ENCODE results near the gene MAPRE2.

MAPRE2 gene

DNA sequence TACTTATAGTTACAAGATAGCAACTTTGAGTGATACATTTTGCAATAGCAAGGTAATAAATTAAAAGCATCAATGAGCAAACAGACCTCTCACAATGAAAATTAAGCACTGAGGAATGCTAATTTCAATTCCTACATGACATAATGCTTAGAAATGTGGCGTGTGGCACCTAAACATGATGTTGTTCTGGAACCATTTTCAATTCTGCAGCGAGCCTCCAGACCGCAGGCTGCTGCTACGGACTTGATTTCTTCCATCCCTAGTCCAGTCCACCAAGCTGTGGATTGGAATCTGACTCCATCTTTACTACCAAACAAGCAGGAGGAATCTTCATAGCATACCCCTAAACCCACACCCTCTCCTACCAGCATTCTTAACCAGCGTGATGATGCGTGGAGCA lies 140.9 kb downstream of the MAPRE2 start:
- DNase-seq (no peak), ATAC-seq (no peak)
- H3K27me3 Mint-ChIP-seq, result no peaks in the 10 kb centered on the region
- H3K36me3 Mint-ChIP-seq (ENCODE audit: low read depth), result no peaks in the 10 kb centered on the region
- H3K4me1 Mint-ChIP-seq, result no peaks in the 10 kb centered on the region
- H3K27ac Mint-ChIP-seq, result no peak overlapping the region
- H3K4me3 Mint-ChIP-seq, result no peak overlapping the region
- no peaks in the 10 kb centered on the region for H3K9me3 Mint-ChIP-seq

DNA sequence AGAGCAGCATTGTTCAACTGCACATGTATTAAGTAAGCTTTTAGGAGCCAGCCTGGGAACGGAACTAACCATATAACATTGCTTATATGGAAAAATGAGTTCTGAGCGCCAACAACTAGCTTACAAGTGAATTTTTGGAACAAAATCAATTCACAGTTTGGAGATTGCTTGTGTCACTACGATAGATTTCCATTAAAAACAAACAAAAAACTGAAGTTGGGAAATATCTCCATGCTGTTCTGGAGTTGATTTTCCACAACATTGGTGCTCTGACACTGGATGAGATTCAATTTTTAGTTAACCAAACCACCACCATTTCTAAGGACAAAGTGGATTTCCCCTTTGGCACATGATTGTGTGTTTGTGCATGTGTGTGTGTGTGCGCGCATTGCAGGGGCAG lies 142.7 kb downstream of the MAPRE2 start:
- no peak overlapping the region for H3K27ac Mint-ChIP-seq
- no peaks in the 10 kb centered on the region for H3K27me3 Mint-ChIP-seq
- no peaks in the 10 kb centered on the region for H3K4me1 Mint-ChIP-seq
- H3K36me3 Mint-ChIP-seq (ENCODE audit: low read depth), result no peaks in the 10 kb centered on the region
- DNase-seq, result no peak
- no peaks in the 10 kb centered on the region for H3K9me3 Mint-ChIP-seq
- H3K4me3 Mint-ChIP-seq, result no peak overlapping the region
- no peak for ATAC-seq

DNA sequence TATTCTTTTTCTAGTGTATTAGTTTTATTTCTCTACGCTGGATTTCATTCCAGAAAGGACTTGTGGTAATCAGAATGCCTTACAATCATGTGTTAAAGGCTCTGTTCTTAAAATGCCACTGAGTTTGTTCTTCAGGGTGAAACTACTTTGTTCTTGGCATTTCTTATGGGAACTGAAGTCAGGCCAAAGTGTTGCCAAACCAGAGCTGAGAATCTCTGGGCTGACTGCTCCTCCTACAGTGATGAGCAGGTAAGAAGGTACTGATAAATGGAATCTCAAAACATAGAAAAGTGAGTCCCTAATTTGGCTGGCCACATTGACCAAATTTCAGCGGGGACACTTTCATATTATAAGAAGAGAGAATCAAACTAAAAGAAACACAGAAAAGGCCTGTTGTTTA lies 144.6 kb downstream of the MAPRE2 start:
- Mint-ChIP-seq H3K4me1 (no peaks in the 10 kb centered on the region), H3K27me3 (no peaks in the 10 kb centered on the region), H3K9me3 (no peaks in the 10 kb centered on the region), H3K27ac (no peak overlapping the region), H3K36me3 (ENCODE audit: low read depth) (no peaks in the 10 kb centered on the region), H3K4me3 (no peak overlapping the region)
- ATAC-seq (no peak), DNase-seq (no peak)

DNA sequence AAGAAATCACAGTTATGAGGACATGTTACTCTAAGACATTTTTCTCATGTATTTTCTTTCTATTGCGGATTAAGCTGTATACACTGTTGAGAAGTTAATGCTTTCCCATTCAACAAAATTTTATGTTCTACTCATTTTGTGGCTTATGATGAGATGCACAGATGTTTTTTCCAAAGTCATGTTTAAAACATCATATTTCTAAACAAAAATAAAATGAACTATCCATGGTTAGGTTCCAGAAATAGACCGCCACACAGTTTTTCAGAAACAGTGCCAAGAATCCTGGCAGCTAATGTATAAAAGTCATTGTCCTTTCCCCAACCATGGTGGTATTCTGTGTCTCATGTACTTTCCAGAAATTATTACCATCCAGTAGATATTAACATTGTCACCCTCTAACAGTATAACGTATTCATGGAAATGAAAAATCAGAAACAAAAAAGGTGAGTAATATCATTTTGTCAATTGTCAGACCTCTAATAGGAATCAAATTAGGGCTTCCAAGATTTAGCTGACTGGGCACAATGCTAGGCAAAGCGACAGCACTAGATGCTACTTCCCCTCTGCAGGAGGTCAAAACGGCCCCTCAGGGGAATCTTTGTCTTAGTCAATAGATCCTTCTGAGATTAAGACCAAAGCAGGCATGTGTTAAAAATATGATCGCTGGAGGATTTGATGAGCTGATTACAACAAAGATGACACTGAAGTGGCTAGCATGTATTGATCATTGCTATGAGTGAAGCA lies 145.2 kb downstream of the MAPRE2 start:
- H3K27me3 Mint-ChIP-seq, result no peaks in the 10 kb centered on the region
- H3K4me3 Mint-ChIP-seq, result no peak overlapping the region
- DNase-seq (no peak), ATAC-seq (no peak)
- H3K4me1 Mint-ChIP-seq, result no peaks in the 10 kb centered on the region
- H3K27ac Mint-ChIP-seq, result no peak overlapping the region
- H3K9me3 Mint-ChIP-seq, result no peaks in the 10 kb centered on the region
- no peaks in the 10 kb centered on the region for H3K36me3 Mint-ChIP-seq (ENCODE audit: low read depth)

DNA sequence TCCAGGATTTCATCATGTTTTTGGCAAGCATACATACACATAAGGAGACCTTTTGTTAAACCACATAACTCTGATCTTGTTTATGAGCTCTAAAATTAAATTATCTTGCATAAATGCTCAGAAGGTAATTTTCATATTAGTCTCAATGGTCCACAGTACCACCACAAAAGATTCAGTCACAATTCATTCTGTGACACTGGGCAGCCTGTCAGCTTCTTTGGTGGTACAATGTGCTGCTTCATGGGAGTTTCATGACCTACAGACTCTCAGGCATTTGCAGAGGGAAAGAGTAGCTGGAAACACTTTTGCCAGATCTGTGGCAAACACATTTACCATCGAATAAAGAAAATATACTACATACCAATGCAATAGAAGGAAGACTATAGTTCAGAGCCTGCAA lies 148.3 kb downstream of the MAPRE2 start:
- no peaks in the 10 kb centered on the region for H3K9me3 Mint-ChIP-seq
- no peaks in the 10 kb centered on the region for H3K27me3 Mint-ChIP-seq
- peaks cover 5% of the 10 kb centered on the region for H3K4me1 Mint-ChIP-seq
- no peak overlapping the region for H3K4me3 Mint-ChIP-seq
- no peak overlapping the region for H3K27ac Mint-ChIP-seq
- no peak for DNase-seq
- ATAC-seq, result no peak
- H3K36me3 Mint-ChIP-seq (ENCODE audit: low read depth), result no peaks in the 10 kb centered on the region

DNA sequence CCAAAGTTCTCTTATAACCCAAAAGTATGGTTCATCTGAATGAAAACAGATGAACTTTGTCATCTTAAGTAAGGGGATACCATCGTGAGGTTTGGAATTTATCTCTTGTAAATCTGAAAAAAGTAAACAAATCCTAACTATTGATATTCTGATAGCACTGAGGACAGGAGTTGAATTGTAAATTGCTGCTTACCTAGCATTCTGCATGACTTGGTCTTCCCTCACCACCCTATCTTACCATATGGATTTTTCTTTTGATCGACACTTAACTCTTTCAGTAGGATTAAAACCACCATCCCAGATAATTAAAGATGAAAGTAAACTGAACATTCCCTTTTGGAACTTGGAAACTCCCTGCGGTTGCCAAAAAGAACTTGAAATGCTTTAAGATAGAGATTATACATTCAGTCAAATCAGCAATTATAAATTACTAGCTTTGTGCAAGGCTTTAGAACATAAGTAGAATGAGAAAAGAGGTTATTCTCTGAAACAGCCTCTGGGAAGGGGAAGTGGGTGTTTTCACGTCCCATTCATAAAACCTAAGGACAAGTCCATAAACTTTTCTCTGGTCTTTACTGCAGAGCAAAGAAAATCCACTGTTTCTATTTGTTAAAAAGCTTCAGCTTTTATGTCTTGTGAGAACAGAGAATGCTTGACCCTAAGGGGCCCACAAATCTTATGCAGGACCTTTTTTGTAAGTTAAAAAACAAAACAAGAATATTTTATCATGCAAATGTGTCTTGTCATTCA lies 149.9 kb downstream of the MAPRE2 start:
- Mint-ChIP-seq H3K4me3 (no peak overlapping the region), H3K27ac (no peak overlapping the region), H3K4me1 (peaks cover 5% of the 10 kb centered on the region), H3K36me3 (ENCODE audit: low read depth) (no peaks in the 10 kb centered on the region), H3K9me3 (no peaks in the 10 kb centered on the region), H3K27me3 (no peaks in the 10 kb centered on the region)
- no peak for ATAC-seq
- no peak for DNase-seq

DNA sequence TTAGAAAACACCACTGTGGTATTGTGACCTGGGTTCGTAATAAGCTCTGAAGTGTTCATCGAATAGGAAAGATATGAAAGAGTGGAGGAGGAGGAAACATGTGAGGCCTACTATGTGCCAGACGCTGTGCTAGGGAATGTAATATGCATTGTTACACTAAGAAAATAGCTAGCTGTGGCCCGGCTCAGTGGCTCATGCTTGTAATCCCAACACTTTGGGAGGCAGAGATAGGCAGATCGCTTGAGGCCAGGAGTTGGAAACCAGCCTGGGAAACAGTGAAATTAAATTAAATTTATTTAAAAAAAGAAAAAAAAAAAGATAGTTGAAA lies 150.4 kb downstream of the MAPRE2 start:
- Mint-ChIP-seq H3K36me3 (ENCODE audit: low read depth) (no peaks in the 10 kb centered on the region), H3K4me3 (no peak overlapping the region), H3K27me3 (no peaks in the 10 kb centered on the region), H3K4me1 (peaks cover 5% of the 10 kb centered on the region), H3K9me3 (no peaks in the 10 kb centered on the region), H3K27ac (no peak overlapping the region)
- DNase-seq (no peak), ATAC-seq (no peak)

DNA sequence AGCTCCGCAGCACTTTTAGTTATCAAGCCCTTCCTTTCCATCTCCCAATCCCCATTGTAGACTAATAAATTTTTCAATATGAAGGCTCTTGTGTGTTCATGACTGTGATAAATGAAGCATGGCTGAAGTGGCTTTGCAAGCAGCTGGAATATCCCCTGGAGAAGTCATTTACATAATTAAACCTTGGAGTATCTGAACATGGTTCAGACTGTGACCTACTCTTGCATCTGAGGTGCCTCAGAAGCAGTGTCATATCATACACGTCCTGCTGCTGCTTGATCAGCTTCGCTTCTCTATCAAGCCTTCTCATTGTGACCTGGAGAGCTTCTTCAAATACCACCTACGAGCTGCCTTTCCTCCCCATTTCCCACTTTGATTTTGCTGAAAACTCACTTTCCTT lies 151.2 kb downstream of the MAPRE2 start:
- Mint-ChIP-seq H3K4me1 (peaks cover 5% of the 10 kb centered on the region), H3K27me3 (no peaks in the 10 kb centered on the region), H3K36me3 (ENCODE audit: low read depth) (no peaks in the 10 kb centered on the region), H3K27ac (no peak overlapping the region), H3K4me3 (no peak overlapping the region), H3K9me3 (no peaks in the 10 kb centered on the region)
- no peak for DNase-seq
- ATAC-seq, result no peak
